ENCODE data around the gene CDH11. TPM values are rescaled to one million over a fixed set of nuclear protein-coding genes. Genes with fewer than 3 reads are reported as not detected.

CDH11 gene
- total and polyA plus RNA-seq, 7 donors = 1.2 to 146 (median 19.3) TPM

DNA sequence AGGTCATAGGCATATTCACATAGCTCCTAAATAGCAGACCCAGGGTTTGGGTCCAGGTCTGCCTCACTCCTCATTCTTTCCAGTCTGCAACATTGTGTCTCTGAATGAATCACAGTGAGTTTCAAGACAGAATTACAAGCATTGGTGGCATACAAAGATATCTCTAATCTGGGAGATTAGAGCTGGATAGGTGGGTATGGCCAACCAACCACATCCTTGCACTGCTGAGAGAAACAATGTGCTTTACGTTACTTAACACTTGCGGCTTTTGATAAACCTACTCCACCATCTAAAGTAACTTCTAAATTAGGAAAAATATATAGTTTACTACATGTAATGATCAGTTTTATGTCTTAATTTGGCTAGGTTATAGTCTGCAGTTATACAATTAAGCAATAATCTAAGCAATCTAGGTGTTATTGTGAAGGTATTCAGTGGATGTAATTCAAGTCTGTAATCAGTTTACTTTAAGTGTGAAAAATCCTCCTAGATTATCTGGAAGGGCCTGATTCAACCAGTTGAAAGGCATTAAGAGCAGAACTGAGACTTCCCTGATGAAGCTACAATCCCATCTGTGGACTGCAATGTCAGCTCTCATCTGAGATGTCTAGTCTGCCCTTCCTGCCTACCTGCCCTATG is 26.7 kb downstream of the CDH11 start:
- no peaks in the 10 kb centered on the region for H3K27me3 ChIP-seq
- no peak overlapping the region for H3K27ac ChIP-seq
- 30 to 84% methylated on average over 2 of the region's 2 CpGs for WGBS, 2 donors
- H3K4me3 ChIP-seq = no peak overlapping the region
- H3K9me3 ChIP-seq = no peaks in the 10 kb centered on the region
- no peak for DNase-seq
- H3K36me3 ChIP-seq = no peaks in the 10 kb centered on the region
- peaks cover 0 to 11% (median 5%) of the 10 kb centered on the region in 4 donors for H3K4me1 ChIP-seq
- intact Hi-C loops (cut with DNase I) = no loop called here
- no peak for TF ChIP-seq POLR2AphosphoS5 (IDR thresholded peaks at IDR 0.05)
- TF ChIP-seq POLR2A (IDR thresholded peaks at IDR 0.05) = no peak
- TF ChIP-seq, protein P1, sequence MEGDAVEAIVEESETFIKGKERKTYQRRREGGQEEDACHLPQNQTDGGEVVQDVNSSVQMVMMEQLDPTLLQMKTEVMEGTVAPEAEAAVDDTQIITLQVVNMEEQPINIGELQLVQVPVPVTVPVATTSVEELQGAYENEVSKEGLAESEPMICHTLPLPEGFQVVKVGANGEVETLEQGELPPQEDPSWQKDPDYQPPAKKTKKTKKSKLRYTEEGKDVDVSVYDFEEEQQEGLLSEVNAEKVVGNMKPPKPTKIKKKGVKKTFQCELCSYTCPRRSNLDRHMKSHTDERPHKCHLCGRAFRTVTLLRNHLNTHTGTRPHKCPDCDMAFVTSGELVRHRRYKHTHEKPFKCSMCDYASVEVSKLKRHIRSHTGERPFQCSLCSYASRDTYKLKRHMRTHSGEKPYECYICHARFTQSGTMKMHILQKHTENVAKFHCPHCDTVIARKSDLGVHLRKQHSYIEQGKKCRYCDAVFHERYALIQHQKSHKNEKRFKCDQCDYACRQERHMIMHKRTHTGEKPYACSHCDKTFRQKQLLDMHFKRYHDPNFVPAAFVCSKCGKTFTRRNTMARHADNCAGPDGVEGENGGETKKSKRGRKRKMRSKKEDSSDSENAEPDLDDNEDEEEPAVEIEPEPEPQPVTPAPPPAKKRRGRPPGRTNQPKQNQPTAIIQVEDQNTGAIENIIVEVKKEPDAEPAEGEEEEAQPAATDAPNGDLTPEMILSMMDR (IDR thresholded peaks at IDR 0.05) = no peak
- no peak for TF ChIP-seq EP300 (IDR thresholded peaks at IDR 0.05)

DNA sequence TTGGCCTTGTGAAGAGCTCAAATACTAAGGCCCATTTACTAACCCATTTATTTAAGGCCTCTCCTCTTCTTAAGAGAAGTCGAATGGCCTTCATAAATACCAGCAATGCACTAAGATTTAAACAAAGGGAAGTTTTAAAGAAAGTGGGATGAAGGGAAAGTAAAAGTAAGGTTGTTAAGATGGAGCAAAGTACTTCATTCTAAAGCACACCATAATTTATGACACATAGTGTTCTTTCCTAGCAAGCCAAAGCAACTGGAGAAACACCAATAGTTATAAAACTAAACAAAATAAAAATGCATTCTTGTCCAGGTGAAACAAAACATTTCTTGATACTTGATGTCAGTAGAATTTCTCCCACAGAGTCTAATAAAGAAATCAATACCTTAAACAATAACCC is 27.9 kb downstream of the CDH11 start:
- TF ChIP-seq POLR2AphosphoS5 (IDR thresholded peaks at IDR 0.05) = no peak
- TF ChIP-seq POLR2A (IDR thresholded peaks at IDR 0.05) = no peak
- TF ChIP-seq, protein P1 (IDR thresholded peaks at IDR 0.05) = no peak
- no peak for TF ChIP-seq EP300 (IDR thresholded peaks at IDR 0.05)
- Histone ChIP-seq H3K27me3 (no peaks in the 10 kb centered on the region), H3K27ac (no peak overlapping the region), H3K4me3 (no peak overlapping the region), H3K9me3 (no peaks in the 10 kb centered on the region), H3K4me1 (peaks cover 0 to 11% (median 5%) of the 10 kb centered on the region in 4 donors), H3K36me3 (no peaks in the 10 kb centered on the region)
- 11 to 51% methylated on average over 1 of the region's 1 CpG for WGBS, 2 donors
- intact Hi-C loops (cut with DNase I) = no loop called here
- no peak for DNase-seq

- Histone ChIP-seq H3K4me1 (peaks cover 0 to 3% (median 0%) of the 10 kb centered on the region in 4 donors), H3K27ac (no peak overlapping the region), H3K9me3 (no peaks in the 10 kb centered on the region), H3K36me3 (no peaks in the 10 kb centered on the region), H3K27me3 (no peaks in the 10 kb centered on the region), H3K4me3 (no peak overlapping the region)
- TF ChIP-seq EP300 (IDR thresholded peaks at IDR 0.05) (no peak), POLR2A (IDR thresholded peaks at IDR 0.05) (no peak), POLR2AphosphoS5 (IDR thresholded peaks at IDR 0.05) (no peak)
- TF ChIP-seq, protein P1 (IDR thresholded peaks at IDR 0.05) = no peak
- WGBS, 2 donors = 55 to 60% methylated on average over 2 of the region's 2 CpGs
- no peak for DNase-seq
- intact Hi-C loops (cut with DNase I) = no loop called here
These were observed 38.6 kb downstream of the CDH11 start for GRCh38 chr16:65083164-65083857.

- no peak for DNase-seq
- intact Hi-C loops (cut with DNase I) = no loop called here
- 92 to 96% methylated on average over 2 of the region's 2 CpGs for WGBS, 2 donors
- Histone ChIP-seq H3K4me1 (peaks cover 0 to 3% (median 0%) of the 10 kb centered on the region in 4 donors), H3K9me3 (no peaks in the 10 kb centered on the region), H3K27me3 (no peaks in the 10 kb centered on the region), H3K36me3 (no peaks in the 10 kb centered on the region), H3K27ac (no peak overlapping the region), H3K4me3 (no peak overlapping the region)
- TF ChIP-seq POLR2A (IDR thresholded peaks at IDR 0.05) (no peak), POLR2AphosphoS5 (IDR thresholded peaks at IDR 0.05) (no peak), EP300 (IDR thresholded peaks at IDR 0.05) (no peak)
- TF ChIP-seq, protein P1 (IDR thresholded peaks at IDR 0.05) = no peak
These were observed 42.3 kb downstream of the CDH11 start for GRCh38 chr16:65079549-65079948.

All from sigmoid colon (tissue), 7 donors.